GM10248 (cell line): Measurements from ENCODE around the gene OXER1.

Source experiments
- CTCF ChIA-PET: fragments of 300-600 bp; sonication (Branson Sonifier 250); formaldehyde crosslinking; extraction: SDS; loops from one replicate; lab custom pipeline; 2021; ENCODE audit warnings: antibody characterized with exemption; lab: Yijun Ruan, JAX
- POLR2A ChIA-PET: fragments of 350-650 bp; sonication (Branson Sonifier 250); formaldehyde crosslinking; extraction: SDS; loops from one replicate; lab custom pipeline; 2020; ENCODE audit warnings: antibody characterized with exemption; lab: Yijun Ruan, JAX
- DNase-seq: peaks from one replicate; pipeline ENCODE4 v3.0.0; 2012; ENCODE audit errors: extremely low spot score
- TF ChIP-seq, protein P1 (sequence below): IDR thresholded peaks from 2 replicates; pipeline ENCODE4 v1.5.1; 2012; ENCODE audit warnings: mild to moderate bottlenecking, low read depth; ENCODE audit errors: extremely low read depth, missing control alignments, control extremely low read depth

OXER1 gene

DNA sequence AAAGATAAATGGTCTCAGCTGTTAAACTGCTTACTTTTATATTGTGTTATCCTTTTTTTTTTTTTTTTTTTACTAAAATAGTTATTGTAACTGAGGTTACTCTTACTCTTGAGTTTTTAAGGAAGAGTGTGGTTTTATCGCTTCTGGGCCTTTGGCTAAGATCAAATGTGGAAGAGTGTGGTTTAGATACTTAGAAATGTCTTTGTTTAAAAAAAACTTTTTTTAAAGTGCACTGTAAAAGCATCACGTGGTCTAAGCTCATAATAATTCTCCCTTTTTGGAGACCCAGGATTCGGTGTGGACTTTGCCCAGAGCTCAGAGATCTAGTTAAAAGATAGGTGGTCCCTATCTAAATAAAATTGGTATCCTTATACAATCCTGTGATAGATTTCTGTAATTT is 11.9 kb upstream of the OXER1 start:
- ChIA-PET CTCF (interaction anchor here (1.2 to 1.8 kb wide), 3 partner anchors 13 to 31 kb away, joined by 3 to 6 read pairs (median 3); partner anchors contain the start of gene HAAO), POLR2A (interaction anchor here (0.7 kb wide), 2 partner anchors 11 to 650 kb away, joined by 3 read pairs; no protein-coding TSS in a partner anchor)
- DNase-seq = no peak
- TF ChIP-seq, protein P1, sequence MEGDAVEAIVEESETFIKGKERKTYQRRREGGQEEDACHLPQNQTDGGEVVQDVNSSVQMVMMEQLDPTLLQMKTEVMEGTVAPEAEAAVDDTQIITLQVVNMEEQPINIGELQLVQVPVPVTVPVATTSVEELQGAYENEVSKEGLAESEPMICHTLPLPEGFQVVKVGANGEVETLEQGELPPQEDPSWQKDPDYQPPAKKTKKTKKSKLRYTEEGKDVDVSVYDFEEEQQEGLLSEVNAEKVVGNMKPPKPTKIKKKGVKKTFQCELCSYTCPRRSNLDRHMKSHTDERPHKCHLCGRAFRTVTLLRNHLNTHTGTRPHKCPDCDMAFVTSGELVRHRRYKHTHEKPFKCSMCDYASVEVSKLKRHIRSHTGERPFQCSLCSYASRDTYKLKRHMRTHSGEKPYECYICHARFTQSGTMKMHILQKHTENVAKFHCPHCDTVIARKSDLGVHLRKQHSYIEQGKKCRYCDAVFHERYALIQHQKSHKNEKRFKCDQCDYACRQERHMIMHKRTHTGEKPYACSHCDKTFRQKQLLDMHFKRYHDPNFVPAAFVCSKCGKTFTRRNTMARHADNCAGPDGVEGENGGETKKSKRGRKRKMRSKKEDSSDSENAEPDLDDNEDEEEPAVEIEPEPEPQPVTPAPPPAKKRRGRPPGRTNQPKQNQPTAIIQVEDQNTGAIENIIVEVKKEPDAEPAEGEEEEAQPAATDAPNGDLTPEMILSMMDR = no peak

DNA sequence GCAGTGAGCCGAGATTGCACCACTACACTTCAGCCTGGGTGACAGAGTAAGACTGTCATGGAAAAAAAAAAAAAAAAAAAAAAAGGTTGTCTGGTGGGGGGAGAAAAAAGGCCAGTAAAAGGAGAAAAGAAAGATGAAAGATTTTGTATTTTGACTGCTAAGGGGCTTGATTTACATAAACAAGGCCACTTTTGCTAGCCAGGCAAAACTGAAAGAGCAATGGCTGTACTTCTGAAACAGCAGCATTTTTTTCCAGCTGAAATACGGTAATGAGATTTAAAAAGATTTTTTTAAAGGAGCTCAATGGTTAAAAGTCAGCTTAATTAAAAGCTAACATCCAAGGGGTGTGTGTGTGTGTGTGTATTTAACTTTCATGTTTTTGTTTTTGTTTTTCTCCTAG is 11.3 kb upstream of the OXER1 start:
- TF ChIP-seq, protein P1 = no peak
- DNase-seq = no peak
- ChIA-PET CTCF (interaction anchor here (1.2 to 1.8 kb wide), 3 partner anchors 13 to 30 kb away, joined by 3 to 6 read pairs (median 3); partner anchors contain the start of gene HAAO), POLR2A (interaction anchor here (0.7 kb wide), 1 partner anchor 12 kb away, joined by 3 read pairs; no protein-coding TSS in a partner anchor)

DNA sequence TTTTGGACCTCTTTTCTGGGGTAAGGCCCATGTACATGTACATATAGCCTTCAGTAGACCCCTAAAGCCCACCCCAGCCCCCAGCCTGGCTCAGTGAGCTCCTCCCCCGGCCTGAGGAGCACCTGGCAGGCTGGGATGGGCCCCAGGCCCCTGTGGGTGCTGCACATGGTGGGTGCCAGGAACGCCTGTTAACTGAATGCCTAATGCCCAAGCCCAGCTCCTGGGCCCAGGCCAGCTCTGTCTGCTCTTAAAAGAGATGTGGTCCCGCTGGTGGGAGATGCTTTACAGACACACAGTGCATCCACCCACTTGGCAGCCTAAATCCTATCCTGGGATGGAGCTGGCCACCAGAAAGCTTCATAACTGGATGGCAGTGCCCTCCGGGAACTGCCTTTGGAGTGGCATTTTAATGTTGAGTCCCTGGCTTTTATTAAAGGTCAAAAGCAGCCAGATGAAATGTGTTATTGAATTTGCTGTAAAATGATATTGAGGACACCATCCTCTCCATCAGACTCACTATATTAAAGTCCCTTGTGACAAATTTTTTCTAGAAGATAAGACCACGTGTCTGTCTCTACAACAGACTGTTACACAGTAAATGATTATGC is 7.7 kb upstream of the OXER1 start:
- POLR2A ChIA-PET = no interaction called here

DNA sequence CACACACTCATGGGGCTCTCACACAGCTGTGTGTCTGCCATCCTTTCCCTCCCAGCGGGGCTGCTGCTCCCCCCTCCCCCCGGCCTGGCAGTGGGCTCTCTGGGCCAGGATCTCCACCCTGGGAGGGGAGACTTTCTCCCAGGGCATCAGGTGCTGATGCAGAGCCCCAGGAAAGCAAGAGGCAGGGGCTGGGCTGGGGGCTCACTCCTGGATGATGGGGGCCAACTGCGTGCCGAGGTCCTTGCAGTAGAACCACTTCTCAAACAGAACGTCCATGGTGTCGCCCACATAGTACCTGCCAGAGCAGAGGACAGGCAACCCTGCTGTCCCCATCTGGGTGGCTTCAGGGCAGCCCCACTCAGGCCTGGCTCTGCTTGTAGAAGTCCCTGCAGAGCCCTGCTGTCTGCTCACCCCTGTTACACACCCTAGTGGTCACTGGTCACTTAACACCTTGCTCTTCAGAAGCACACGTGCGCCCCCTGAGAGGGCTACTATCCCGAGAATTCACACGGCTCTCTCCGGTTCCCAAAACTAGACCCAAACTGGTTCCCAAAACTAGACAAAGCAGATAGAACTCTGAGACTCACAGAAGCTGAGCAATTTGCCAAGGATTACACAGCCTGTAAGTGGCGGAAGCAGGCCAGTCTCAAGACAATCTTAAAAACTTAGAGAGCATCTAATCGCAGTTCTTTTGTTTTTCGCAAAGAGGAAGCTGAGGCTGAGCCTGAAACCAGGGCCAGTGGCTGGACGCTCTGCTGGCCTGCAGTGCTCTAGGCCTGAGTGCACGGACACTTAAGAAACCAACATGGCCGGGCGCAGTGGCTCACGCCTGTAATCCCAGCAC is 6.6 kb upstream of the OXER1 start:
- POLR2A ChIA-PET = no interaction called here
- DNase-seq = peak; percentile 63
- CTCF ChIA-PET = interaction anchor here (0.6 to 4.5 kb wide), 15 partner anchors 10 to 106 kb away, joined by 3 to 23 read pairs (median 4); no protein-coding TSS in a partner anchor
- TF ChIP-seq, protein P1 = peak; percentile 50

More for the DNA sequence above, 7.7 kb upstream of the OXER1 start:
- DNase-seq = no peak
- CTCF ChIA-PET = interaction anchor here (0.9 to 4.5 kb wide), 9 partner anchors 9 to 107 kb away, joined by 3 to 23 read pairs (median 3); no protein-coding TSS in a partner anchor
- TF ChIP-seq, protein P1 = no peak

DNA sequence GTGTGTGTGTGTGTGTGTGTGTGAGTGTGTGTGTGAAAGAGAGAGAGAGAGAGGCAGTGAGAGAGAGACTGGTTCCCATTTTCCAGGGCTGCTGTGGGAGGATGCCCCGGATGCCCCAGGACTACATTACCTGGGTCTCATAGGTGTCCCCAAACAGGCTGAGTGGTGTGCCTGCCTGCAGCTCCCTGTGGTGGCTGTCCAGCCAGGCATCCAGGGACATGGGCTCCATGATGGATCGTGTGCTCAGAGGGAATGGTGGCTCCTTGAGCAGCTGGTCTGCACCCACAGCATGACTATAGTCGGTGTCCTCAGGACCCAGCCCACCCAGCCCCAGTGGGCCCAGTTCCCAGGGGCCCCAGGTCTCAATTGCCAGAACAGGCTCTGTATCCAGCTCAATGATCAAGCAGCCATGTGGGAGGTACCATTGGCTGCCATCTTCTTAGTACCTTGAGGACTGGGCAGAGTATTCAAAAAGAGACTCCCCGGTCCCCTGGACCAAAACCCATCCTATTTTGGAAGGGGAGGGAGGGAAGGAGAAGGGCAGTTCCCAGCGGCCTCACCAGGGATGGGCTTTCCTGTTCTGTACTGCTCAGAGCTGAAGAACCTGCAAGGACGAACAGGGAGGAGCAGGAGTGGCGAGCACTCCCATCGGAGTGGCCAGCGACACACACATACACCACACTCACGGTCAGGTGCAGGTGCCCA is 5.8 kb upstream of the OXER1 start:
- no peak for DNase-seq
- ChIA-PET CTCF (interaction anchor here (0.7 to 4.5 kb wide), 10 partner anchors 9 to 28 kb away, joined by 3 to 23 read pairs (median 4); no protein-coding TSS in a partner anchor), POLR2A (no interaction called here)
- TF ChIP-seq, protein P1 = no peak
